ENCODE measurements around the gene CRYGC.

GRCh38 chr2:208125251-208125650 lies 4.4 kb downstream of the CRYGC start:
- no peak for TF ChIP-seq POLR2A (IDR thresholded peaks at IDR 0.05; ENCODE audit: control extremely low read depth in 1 of 2, low read depth in 2 of 2, low read length in 2 of 2)
- no peak for TF ChIP-seq CEBPB (IDR thresholded peaks at IDR 0.05; ENCODE audit: low read depth, low read length)
- no peak for TF ChIP-seq POLR2AphosphoS5 (IDR thresholded peaks at IDR 0.05; ENCODE audit: low read depth, low read length)
- TF ChIP-seq CTCF (IDR thresholded peaks at IDR 0.05; ENCODE audit: control extremely low read depth in 1 of 3, insufficient read depth in 1 of 3, low read depth in 1 of 3, low read length in 3 of 3) = no peak

Measured in H1 (cell line).